Middle frontal gyrus (tissue), 1 donor: ENCODE results near the gene LYRM1.
"Not testable (repeated sequence)": the region's sequence is repeated elsewhere in the genome, so short reads cannot be mapped to it uniquely, and the experiment has no call there.

Experiments
- DNase-seq: peaks from one replicate; pipeline ENCODE4 v3.0.0-alpha.2; 2015; ENCODE audit warnings: low spot score; ENCODE audit errors: extremely low spot score

LYRM1 gene

GRCh38 chr16:20931066-20931600 is 30.6 kb downstream of the LYRM1 start:
- DNase-seq, result no peak

GRCh38 chr16:20933589-20933988 is 33.0 kb downstream of the LYRM1 start:
- DNase-seq, result no peak

GRCh38 chr16:20937736-20938135 is 37.2 kb downstream of the LYRM1 start:
- DNase-seq, result no peak

GRCh38 chr16:20938426-20938825 is 37.9 kb downstream of the LYRM1 start:
- DNase-seq, result no peak

- no peak for DNase-seq
Observed at GRCh38 chr16:20939611-20940010, 39.0 kb downstream of the LYRM1 start.

GRCh38 chr16:20940871-20941635 is 40.5 kb downstream of the LYRM1 start:
- no peak for DNase-seq

GRCh38 chr16:20941636-20941926 is 41.0 kb downstream of the LYRM1 start:
- no peak for DNase-seq

- DNase-seq, result no peak
Observed at GRCh38 chr16:20942256-20942655, 41.7 kb downstream of the LYRM1 start.

- no peak for DNase-seq
Observed at GRCh38 chr16:20944861-20945574, 44.4 kb downstream of the LYRM1 start.

GRCh38 chr16:20945575-20945875 is 45.0 kb downstream of the LYRM1 start:
- not testable (repeated sequence) for DNase-seq

- DNase-seq, result no peak
Observed at GRCh38 chr16:20946015-20946629, 45.6 kb downstream of the LYRM1 start.

GRCh38 chr16:20948444-20948843 is 47.9 kb downstream of the LYRM1 start:
- no peak for DNase-seq

- DNase-seq, result no peak
Observed at GRCh38 chr16:20949660-20950059, 49.1 kb downstream of the LYRM1 start.

GRCh38 chr16:20950294-20950693 is 49.7 kb downstream of the LYRM1 start:
- DNase-seq, result no peak

- DNase-seq, result no peak
Observed at GRCh38 chr16:20952139-20952920, 51.8 kb downstream of the LYRM1 start.

- no peak for DNase-seq
Observed at GRCh38 chr16:20954574-20954973, 54.0 kb downstream of the LYRM1 start.

- DNase-seq, result no peak
Observed at GRCh38 chr16:20956319-20956718, 55.7 kb downstream of the LYRM1 start.

- no peak for DNase-seq
Observed at GRCh38 chr16:20957153-20957552, 56.6 kb downstream of the LYRM1 start.

- no peak for DNase-seq
Observed at GRCh38 chr16:20960899-20961298, 60.3 kb downstream of the LYRM1 start.

- DNase-seq, result no peak
Observed at GRCh38 chr16:20968765-20969164, 68.2 kb downstream of the LYRM1 start.

GRCh38 chr16:20969386-20969785 is 68.8 kb downstream of the LYRM1 start:
- DNase-seq, result no peak

- no peak for DNase-seq
Observed at GRCh38 chr16:20971401-20971800, 70.8 kb downstream of the LYRM1 start.
